GM20000 (cell line): ENCODE data around the gene CUBN.
A peak's percentile ranks its signal among the peaks of the same experiment; 100 is the strongest.
"Not testable (repeated sequence)": the region's sequence is repeated elsewhere in the genome, so short reads cannot be mapped to it uniquely, and the experiment has no call there.

Experiments used
- DNase-seq: peaks from one replicate; pipeline ENCODE4 v3.0.0; 2012; ENCODE audit warnings: low spot score
- CTCF ChIP-seq: IDR thresholded peaks from 2 replicates; pipeline ENCODE4 v1.5.1; 2012; ENCODE audit warnings: mild to moderate bottlenecking, control low read depth; ENCODE audit errors: extremely low read depth, missing control alignments

CUBN gene

DNA sequence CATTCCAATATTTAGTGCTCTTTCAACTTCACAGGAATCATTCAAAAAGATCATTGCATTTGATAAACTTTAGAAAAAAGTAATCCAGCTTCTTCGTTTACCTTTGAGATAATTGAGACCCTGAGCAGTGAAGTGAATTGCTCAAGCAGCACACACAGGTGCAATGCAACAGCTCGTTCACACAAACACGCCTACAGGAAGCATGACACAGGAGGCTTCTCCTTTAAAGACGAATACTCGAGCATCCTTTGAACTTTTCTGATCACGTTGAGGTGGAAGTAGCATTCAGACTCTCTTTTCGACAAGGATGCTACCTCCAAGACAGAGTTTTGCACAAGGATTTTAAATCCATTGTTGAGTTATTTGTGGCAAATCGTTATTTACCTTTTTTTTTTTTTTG lies 294.4 kb downstream of the CUBN start:
- TF ChIP-seq CTCF: no peak

DNA sequence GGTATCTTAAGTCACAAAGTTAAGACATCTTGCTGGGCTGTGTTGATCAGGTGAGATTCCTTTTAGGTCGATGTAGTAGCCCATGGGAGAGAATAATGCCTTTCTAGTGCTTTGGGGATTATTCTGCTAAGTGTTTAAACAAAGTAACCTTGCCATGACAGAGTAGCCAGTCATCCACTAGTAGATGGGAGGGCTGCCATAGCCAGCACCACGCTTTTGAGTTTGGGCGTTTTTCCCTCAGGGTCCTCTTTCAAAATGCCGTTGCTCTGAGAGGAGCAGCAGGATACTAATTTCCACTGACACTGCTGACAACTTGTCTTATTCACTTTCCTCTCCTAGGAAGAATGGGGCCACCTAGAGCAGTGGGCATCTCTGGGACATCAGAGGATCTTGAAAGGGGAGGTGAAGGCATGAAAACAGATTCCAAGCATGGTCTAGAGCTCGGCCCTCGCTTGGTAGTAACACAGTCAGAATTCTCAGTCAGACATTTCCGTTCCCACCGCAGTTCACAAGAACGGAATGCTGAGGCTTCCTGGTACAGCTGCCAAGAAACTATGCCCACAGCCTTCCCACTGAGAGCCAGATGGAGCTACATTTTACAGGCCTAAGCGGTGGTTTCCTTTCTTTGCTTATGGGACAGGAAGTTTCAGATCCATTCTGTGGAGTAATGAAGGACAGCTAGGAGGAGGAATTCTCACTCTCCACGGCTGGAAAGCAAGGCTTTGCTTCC lies 297.1 kb downstream of the CUBN start:
- no peak for DNase-seq
- TF ChIP-seq CTCF: no peak

More for the DNA sequence above, 294.4 kb downstream of the CUBN start:
- no peak for DNase-seq

DNA sequence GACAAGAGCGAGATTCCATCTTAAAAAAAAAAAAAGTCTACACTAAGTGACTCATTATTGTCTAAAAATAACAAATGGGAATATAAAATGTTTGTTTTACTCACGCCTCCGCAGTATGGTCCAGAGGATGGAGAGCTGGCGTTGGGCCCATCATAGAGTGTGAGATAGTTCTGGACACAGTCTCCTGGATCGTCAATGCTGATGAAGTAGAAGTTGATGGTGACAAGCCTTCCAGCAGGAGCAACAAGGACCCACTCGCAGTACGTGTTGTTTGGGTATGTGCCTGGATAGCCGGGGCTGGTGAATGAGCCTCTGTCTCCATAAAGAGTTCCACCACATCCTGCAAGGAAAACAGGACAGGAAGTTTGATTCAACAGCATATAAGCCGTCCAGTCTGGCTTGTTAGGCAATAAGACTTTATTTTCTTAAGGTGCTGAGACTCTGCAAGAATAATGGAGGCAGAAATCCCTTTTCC lies 300.9 kb downstream of the CUBN start:
- DNase-seq: no peak
- no peak for TF ChIP-seq CTCF

DNA sequence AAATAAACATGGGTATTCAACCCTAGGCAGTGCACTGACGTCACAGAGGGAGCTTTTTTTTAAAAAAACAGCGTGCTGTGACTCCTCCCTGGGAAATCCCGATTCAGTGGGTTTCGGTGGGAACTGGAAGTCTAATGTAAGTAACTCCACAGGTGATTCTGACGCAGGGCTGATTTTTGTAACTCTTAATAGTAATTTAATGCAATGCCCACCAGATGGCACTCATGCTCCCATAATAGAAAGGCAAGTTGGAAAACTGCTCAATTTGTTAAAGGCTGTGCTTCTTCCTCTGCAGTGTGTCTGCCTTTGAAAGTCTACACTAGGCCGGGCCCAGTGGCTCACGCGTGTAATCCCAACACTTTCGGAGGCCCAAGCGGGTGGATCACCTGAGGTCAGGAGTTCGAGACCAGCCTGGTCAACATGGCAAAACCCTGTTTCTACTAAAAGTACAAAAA lies 301.5 kb downstream of the CUBN start:
- peak; percentile 38 for TF ChIP-seq CTCF

DNA sequence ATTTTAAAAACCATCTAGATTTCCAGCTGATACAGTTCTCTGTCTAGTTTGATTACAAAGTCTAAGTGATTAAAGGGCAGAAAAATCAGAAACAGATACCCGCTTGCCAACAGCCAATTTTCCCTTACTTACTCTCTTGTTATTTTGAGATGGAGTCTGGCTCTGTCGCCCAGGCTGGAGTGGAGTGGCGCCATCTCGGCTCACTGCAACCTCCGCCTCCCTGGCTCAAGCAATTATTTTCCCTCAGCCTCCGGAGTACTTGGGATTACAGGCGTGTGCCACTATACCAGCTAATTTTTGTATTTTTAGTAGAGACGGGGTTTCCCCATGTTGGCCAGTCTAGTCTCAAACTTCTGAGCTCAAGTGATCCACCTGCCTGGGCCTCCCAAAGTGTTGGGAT lies 302.1 kb downstream of the CUBN start:
- not testable (repeated sequence) for DNase-seq

More for the DNA sequence above, 301.5 kb downstream of the CUBN start:
- DNase-seq: peak; percentile 21

DNA sequence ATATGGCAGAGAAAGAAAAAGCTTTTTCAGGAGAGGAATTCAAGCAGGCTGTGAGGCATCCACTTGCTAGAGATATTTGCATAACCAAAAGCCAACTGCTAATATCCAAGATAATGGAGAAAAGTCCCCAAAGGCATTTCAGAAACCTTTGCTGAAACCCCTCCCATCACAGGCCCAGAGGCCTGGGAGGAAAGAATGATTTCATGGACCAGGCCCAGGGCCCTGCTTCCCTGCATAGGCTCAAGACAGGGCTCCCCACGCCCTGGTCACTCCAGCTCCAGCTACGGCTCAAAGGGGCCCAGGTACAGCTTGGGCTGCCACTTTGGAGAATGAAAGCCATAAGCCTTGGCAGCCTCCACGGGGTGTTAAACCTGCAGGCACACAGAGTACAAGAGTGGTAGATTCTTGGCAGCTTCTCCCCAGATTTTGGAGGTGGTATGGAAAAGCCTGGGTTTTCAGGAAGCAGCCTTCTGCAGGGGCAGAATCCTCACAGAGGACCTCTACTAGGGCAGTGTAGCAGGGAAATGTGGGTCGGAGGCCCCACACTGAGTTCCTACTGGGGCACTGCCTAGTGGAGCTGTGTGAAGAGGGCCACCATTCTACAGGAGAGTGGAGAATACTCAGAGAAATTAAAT lies 306.8 kb downstream of the CUBN start:
- no peak for TF ChIP-seq CTCF
- no peak for DNase-seq

DNA sequence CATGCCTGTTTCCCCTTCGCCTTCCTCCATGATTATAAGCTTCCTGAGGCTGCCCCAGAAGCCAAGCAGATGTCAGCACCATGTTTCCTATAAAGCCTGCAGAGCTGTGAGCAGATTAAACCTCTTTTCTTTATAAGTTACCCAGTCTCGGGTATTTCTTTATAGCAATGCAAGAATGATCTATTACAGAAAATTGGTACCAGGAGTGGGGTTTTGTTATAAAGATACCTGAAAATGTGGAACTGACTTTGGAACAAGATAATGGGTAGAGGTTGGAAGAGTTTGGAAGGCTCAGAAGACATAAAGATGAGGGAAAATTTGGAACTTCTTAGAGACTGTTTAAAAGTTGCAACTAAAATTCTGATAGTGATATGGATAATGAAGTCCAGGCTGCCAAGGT lies 307.6 kb downstream of the CUBN start:
- no peak for TF ChIP-seq CTCF
- DNase-seq: no peak

GRCh38 chr10:16820421-16820820 lies 309.2 kb downstream of the CUBN start:
- TF ChIP-seq CTCF: no peak
- no peak for DNase-seq
